T-helper 22 cell (primary cell): ENCODE measurements around the gene RNF111.
"Not testable (repeated sequence)": the region's sequence is repeated elsewhere in the genome, so short reads cannot be mapped to it uniquely, and the experiment has no call there.

Experiments used
- DNase-seq: peaks from one replicate; pipeline ENCODE4 v3.0.0-alpha.2; 2020; ENCODE audit warnings: low read depth

The RNF111 gene

GRCh38 chr15:59000251-59000650, 12.8 kb downstream of the RNF111 start:
- DNase-seq = not testable (repeated sequence)

- no peak for DNase-seq
These were observed 14.5 kb downstream of the RNF111 start for GRCh38 chr15:59001946-59002345.

- no peak for DNase-seq
These were observed 15.0 kb downstream of the RNF111 start for GRCh38 chr15:59002418-59002859.

GRCh38 chr15:59005579-59005978, 18.1 kb downstream of the RNF111 start:
- no peak for DNase-seq

DNA sequence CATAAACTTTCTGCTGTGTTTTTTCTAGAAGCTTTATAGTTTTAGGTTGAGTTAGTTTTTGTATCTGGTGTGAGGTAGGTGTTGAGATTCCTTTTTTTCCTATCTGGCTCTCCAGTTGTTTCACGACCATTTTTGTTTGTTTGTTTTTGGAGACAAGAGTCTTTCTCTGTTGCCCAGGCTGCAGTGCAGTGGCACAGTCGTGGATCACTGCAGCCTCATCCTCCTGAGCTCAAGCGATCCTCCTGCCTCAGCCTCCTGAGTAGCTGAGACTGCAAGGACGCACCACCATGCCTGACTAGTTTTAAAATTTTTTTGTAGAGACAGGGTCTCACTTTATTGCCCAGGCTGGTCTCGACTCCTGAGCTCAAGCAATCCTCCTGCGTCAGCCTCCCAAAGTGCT, 20.6 kb downstream of the RNF111 start:
- no peak for DNase-seq

- DNase-seq = no peak
These were observed 23.9 kb downstream of the RNF111 start for GRCh38 chr15:59011262-59011952.

- no peak for DNase-seq
These were observed 25.9 kb downstream of the RNF111 start for GRCh38 chr15:59013246-59013873.

DNA sequence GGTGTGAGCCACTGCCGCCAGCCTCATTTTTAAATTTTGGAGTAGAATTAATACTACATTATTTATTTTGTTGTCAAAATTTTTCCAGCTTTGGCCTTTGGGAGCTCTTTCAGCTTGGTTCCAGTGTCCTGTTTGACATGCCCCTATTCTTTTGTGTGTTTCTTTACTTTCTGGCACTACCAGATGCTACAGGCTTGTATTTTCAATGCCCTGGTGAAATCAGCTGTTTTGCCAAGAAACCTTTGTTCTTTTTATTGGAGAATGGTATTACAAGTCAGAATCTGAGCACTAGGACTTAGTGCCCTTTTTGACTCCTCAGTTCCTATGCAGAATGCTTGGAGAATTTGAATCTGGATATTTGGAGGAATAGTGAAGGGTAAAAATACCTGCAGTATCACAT, 26.6 kb downstream of the RNF111 start:
- no peak for DNase-seq

- no peak for DNase-seq
These were observed 30.0 kb downstream of the RNF111 start for GRCh38 chr15:59017449-59017848.

DNA sequence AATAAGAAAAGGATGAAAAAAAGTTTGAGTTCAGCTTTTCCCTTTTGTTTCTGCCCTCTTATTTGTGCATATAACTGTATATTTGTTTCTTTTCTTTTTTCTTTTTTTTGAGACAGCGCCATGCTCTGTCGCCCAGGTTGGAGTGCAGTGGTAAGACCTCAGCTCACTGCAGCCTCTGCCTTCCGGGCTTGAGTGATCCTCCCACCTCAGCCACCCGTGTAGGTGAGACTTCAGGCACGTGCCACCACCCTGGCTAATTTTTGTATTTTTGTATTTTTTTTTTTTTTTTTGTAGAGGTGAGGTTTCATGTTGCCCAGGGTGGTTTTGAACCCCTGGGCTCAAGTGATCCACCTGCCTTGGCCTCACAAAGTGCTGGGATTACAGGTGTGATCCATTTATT, 31.4 kb downstream of the RNF111 start:
- DNase-seq = no peak

- DNase-seq = no peak
These were observed 32.9 kb downstream of the RNF111 start for GRCh38 chr15:59020322-59020721.

GRCh38 chr15:59022188-59022587, 34.7 kb downstream of the RNF111 start:
- DNase-seq = no peak

GRCh38 chr15:59026207-59026606, 38.7 kb downstream of the RNF111 start:
- DNase-seq = no peak

GRCh38 chr15:59028387-59028955, 41.0 kb downstream of the RNF111 start:
- no peak for DNase-seq

GRCh38 chr15:59029554-59029953, 42.1 kb downstream of the RNF111 start:
- DNase-seq = no peak

DNA sequence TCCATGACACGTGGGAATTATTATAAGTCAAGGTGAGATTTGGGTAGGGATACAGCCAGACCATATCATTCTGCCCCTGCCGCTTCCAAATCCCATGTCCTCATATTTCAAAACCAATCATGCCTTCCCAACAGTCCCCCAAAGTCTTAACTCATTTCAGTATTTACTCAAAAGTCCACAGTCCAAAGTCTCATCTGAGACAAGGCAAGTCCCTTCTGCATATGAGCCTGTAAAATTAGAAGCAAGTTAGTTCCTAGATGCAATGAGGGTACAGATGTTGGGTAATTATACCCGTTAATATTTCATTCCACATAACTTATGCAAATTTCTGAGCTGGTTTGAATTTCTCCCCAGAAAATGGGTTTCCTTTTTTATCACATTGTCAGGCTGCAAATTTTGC, 47.7 kb downstream of the RNF111 start:
- DNase-seq = no peak

DNA sequence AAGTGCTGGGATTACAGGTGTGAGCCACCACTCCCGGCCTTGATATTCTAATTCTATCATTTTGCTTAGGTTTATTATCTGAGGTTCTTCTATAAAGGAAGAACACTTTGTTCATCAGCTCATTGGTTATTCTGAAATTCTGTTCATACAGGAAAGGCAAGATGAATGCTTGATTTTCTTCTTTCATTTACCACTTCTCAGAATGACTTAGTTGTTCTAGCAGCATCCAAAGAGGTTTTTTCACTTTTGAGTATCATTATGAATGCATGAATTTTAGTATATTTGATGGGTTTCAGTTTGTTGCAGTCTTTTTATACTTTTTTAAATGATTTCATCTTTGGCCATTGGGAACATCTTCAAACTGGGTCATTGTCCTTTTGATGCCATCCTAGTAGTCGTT, 51.8 kb downstream of the RNF111 start:
- DNase-seq = no peak

DNA sequence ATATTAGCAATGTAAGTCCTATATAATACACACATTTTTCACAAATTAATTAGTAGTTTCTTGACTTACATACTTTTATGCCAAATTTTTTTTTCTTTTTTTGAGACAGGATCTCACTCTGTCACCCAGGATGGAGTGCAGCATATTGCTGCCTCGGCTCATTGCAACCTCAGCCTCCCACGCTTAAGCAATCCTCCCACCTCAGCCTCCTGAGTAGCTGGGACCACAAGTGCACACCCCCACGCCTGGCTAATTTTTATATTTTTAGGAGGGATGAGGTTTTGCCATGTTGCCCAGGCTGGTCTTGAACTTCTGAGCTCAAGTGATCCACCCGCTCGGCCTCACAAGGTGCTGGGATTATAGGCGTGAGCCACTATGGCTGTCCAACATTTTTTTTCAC, 54.6 kb downstream of the RNF111 start:
- no peak for DNase-seq

- no peak for DNase-seq
These were observed 61.4 kb downstream of the RNF111 start for GRCh38 chr15:59048897-59049296.

DNA sequence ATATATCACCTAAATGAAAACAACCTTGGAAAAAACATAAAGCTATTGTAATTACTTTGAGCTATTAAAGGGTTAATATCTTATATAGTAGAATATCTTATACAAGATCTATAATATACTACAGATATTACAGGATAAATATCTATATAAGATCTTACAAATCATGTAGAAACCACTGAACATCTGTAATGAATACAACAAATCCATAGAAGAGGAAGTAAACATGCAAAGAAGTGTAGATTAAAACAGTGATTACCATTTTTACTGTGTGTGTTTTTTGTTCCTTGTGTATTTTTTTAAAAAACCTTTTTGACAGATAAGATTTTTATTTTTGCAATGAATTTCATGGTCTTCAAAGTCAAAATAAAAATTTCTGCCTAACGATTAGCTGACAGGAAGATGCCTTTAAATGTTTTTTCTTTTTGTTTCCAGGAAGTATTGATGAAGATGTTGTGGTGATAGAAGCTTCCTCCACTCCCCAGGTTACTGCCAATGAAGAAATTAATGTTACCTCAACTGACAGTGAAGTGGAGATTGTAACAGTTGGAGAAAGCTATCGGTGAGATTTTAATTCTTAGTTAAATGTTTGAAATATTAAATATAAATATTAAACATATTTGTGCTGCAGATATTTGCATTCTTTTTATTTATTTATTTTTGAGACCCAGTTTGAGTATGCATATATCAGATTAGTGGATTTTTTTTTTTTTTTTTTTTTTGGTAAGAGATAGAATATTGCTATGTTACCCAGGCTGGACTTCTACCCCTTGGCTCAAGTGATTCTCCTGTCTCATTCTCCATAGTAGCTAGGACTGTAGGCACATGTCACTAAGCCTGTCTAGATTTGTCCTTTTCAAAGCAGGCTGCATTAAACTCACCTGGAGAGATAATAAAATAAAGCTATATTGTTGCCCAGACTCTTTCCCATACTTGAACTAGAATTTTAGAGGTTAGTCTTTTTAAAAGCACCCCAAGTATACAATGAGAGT, 64.7 kb downstream of the RNF111 start:
- DNase-seq = no peak

DNA sequence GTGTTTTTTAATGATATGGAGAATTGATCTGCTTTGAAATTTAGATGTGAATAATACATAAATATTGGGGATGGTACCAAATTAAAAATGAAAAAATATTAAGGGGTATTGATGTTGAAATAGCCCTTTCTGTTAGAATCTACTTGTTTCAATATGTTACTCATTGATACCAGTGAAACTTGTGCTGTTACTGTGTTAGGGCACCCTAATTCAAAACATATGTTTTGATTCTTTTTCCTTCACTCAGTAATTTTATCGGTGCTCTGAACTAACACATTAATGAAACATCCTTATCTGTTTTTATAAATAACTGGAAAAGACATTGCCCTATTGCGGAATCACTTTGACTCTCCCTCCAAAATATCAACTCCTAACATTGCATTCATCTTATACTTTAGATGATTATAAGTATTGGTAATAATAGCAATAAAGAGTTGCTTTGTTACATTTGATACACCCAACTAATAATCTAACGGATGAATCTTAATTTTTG, 65.5 kb downstream of the RNF111 start:
- no peak for DNase-seq

DNA sequence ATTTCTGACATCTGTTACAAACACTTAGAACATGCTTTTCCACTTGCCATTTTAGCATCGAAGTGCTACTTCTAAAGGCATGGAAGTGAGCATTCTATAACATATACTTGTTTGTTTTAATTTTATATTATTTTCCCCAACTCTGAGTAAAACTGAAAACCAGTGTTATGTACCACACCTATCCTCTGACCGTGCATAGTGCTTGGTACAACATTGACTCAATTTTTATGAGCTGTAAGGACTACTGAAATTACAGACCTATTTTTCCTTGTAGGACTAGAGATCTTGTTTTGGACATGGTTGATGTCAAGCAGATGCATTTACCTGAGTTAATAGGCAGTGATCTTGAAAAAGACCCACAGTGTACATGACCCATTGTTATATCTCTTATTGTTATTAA, 66.0 kb downstream of the RNF111 start:
- no peak for DNase-seq
